ENCODE results near the gene ITM2C.

The ITM2C gene

DNA sequence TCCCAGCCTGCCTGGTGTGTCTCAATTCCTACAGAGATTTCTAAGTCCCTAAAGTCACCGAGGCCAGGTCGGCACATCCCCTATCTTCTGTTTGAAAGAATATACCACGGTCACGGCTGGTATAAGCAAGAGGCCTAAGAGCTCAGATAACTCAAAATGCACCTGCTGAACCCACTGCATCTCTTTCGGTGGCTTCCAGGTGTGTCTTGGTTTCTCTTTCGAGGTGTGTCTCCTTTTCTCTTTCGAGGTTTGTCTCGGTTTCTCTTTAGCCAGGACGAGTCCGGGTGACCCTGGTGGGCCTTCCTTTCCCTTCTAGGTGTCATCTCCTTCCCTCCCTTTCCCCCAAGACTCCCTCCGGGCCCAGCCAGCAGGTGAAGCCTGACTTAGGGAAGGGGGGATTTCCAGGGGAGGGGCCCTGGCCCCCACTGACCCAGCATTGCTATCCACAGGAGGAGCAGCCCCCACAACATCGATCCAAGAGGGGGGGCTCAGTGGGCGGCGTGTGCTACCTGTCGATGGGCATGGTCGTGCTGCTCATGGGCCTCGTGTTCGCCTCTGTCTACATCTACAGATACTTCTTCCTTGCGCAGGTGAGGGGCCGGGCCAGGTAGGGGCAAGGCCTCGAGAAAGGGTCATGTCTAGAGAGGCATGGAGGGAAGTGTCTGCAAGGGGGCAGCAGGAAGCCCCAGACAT lies 8.4 kb downstream of the ITM2C start:
- DNase-seq (ENCODE audit: low spot score): no peak

DNA sequence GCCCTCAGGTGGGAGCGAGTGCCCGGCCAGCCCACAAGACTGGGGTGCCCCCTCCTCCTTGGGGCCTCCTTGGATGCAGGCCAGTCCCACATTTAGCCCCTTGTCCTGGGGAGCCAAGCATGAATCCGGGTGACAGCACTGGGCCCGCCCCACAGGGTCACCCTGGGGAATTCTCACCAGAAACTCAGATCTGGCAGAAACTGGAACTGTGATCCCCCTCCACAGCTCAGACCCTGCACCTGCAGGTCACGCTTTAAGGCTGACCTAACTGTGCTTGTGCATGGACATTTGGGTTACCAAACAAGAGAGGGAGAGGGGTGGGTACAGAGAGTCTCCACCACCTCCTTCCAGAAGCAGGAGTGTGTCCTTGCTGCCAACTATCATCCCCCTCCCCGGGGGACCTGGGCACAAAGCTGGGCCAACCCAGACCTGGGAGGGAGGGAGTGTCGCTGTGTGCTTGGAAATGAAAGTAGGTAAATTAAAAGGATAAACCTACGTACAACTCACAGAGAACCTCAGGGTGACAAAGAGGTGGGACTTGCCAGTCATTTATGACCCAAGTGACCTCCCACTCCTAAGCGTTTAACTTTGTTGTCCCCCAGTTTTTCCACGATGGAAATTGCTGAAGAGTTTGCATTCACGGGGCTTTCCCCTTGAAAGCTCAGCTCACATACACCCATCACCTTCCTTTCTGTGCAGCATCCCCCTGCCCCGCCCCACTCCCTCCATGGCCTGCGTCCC lies 9.1 kb downstream of the ITM2C start:
- DNase-seq (ENCODE audit: low spot score): no peak

DNA sequence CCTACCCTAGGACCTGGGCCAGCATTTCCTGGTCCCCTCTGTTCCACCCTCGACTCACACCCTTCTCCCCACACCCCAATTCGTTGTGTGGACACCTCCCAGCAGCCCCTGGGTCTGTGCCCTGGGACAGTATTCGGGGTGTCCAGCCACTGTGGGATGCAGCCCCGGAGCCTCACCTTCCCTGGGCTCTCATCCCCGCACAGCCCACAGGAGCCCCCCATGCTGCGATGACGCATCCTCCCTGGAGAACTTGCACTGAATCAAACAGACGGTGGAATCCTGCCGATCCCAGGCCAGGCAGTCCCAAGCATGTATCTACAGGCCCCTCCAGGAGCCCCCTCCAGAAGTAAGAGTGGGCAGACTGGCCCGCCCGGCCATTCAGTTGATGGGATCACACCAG lies 9.7 kb downstream of the ITM2C start:
- no peak for DNase-seq (ENCODE audit: low spot score)

DNA sequence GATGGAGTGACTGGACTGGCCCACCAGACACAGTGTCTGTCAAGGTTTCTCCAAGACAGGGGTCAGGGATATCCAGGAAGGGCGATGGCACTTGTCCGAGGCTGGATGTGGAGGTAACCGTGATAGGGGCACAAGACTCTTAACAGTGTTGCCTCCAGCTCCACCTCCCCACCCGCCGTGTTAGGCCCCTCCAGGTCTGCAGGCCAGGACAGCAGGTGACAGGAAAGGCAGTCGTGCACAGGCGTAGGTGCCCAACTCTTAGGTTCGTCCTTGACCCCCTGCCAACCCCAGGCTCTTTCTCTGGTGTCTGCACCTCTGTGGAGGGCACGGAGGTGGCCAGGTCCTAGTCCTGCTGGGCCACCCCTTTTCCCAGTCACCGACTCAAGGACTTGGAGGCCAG lies 10.1 kb downstream of the ITM2C start:
- no peak for DNase-seq (ENCODE audit: low spot score)

DNA sequence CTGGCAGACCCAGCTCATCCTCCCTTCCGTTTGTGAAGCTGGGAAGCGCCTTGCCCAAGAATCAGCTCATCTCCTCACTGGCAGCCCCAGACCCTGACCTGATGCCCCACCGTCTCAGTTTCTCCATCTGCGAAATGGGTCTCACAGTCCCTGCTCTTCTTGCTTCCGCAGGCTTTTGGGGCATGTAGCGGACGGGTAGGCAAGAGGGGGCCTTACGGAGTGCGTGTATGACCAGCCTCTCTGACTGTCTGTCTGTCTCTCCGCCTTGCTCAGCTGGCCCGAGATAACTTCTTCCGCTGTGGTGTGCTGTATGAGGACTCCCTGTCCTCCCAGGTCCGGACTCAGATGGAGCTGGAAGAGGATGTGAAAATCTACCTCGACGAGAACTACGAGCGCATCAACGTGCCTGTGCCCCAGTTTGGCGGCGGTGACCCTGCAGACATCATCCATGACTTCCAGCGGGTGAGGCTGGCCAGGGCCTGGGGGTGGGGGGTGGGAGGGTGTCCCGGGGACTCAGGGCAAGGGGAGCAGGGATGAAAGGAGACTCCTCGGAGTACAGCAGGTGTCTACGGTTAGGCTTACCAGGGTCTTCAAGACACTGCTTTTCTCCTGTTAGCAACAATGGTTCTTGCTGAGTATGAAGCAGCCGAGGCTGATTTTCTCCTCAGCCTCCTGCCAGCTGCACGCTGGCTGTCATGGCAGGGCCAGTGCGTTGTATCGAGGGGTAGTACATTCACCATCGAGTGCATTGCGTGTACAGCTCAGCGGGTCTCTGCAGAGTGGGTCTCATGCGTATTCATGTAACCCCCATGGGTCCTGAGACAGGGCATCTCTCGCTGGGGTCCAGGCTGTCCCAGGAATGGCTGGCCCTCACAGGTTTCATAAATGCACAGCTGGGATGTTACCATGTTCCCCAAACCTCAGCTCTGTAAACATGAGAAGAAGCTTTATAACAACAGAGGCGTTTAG lies 10.9 kb downstream of the ITM2C start:
- no peak for DNase-seq (ENCODE audit: low spot score)

DNA sequence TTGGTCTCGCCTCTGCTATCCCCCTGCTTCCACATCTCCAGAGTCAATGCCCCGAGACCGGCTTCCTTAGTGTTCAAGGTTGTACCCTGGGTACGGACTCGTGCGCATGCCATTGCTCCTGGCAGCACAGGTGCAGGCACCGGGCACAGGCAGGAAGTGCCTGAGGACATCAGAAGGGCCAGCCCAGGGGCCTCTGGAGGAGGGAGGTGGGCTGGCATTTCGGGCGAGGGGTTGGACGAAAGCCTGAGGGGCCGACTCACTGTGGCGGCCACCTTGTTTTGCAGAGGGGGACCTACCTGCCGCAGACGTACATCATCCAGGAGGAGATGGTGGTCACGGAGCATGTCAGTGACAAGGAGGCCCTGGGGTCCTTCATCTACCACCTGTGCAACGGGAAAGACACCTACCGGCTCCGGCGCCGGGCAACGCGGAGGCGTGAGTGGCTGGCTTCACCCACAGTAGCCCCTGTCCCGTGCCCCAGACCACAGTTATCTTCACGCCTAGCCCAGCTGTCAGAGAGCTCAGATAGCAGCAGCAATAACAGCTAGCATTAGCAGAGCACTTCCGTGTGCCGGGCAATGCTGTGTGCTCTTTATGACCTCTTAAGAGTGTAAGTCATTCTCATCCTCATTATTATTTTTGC lies 12.5 kb downstream of the ITM2C start:
- no peak for DNase-seq (ENCODE audit: low spot score)

DNA sequence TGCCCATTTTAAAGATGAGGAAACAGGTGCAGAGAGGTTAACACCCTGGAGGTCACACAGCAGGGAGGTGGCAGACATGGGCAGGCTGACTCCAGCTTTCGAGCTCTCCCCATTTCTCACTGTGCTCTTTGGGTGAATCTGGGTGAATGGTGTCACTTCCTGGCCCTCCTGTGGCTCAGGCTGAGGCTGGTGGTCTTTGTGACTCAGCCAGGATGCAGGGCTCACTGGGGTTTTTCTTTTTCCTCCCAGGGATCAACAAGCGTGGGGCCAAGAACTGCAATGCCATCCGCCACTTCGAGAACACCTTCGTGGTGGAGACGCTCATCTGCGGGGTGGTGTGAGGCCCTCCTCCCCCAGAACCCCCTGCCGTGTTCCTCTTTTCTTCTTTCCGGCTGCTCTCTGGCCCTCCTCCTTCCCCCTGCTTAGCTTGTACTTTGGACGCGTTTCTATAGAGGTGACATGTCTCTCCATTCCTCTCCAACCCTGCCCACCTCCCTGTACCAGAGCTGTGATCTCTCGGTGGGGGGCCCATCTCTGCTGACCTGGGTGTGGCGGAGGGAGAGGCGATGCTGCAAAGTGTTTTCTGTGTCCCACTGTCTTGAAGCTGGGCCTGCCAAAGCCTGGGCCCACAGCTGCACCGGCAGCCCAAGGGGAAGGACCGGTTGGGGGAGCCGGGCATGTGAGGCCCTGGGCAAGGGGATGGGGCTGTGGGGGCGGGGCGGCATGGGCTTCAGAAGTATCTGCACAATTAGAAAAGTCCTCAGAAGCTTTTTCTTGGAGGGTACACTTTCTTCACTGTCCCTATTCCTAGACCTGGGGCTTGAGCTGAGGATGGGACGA lies 13.2 kb downstream of the ITM2C start:
- DNase-seq (ENCODE audit: low spot score): no peak

DNA sequence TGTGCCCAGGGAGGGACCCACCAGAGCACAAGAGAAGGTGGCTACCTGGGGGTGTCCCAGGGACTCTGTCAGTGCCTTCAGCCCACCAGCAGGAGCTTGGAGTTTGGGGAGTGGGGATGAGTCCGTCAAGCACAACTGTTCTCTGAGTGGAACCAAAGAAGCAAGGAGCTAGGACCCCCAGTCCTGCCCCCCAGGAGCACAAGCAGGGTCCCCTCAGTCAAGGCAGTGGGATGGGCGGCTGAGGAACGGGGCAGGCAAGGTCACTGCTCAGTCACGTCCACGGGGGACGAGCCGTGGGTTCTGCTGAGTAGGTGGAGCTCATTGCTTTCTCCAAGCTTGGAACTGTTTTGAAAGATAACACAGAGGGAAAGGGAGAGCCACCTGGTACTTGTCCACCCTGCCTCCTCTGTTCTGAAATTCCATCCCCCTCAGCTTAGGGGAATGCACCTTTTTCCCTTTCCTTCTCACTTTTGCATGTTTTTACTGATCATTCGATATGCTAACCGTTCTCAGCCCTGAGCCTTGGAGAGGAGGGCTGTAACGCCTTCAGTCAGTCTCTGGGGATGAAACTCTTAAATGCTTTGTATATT lies 14.0 kb downstream of the ITM2C start:
- no peak for DNase-seq (ENCODE audit: low spot score)

DNA sequence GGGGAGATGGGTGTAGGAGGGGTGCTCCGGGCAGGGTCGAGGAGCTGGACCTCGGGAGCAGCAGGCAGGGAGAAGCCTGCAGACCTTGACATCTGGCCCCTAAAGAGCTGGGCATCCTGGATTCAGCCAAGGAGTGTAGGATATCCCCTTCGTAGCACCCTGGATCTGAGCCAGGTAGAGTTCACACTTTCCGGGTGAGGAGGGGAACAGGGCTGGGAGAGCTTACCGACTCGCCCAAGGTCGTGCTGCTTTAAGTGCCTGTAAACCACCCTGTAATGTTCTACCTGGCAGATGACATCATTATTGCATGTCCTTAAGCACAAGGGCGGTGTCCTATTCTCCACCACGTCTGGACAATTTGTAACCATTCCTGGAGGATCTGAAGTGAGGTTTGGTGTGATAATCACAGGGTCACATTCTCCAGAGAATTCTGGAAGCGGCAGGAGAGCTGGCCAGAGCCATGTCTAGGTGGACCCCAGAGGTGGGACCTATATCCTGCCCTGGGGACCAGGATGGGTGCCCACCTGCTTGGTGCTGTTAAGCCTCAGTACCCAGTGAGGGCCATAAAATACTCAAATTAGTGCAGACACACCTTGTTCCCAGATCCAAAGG lies 14.6 kb downstream of the ITM2C start:
- no peak for DNase-seq (ENCODE audit: low spot score)

DNA sequence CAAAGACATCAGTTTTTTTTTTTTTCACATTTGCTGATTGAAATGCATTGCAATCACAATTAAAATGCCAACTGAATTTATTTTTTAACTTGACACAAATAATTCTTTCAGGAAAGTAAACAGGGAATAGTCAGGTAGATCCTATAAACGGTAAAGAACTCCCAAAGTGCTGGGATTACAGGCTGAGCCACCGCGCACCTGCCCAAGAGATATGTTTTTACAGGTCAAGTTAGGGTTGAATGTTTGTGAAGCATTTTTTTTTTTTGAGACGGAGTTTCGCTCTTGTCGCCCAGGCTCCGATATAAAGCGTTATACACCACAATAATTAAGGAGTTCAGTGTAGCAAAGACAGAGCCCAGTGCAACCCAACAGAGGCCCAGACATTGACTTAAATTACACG lies 15.1 kb downstream of the ITM2C start:
- DNase-seq (ENCODE audit: low spot score): no peak

DNA sequence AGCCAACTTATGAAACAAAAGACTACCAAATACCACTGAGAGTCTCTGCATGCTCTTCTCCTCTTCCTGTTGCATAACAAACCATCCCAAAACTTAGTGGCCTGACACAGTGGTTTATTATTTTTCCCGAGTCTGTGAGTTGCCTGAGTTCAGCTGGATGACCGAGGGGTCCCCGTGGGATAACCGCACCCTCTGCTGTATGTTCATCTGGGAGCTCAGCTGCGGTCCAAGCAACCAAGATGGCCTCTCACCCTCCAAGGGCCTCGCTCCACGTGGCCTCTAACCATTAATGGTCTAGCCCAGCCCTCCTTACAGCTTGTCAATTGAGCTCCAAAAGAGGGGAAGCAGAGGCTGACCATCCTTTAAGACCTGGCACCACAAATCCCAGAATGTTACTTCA lies 17.1 kb downstream of the ITM2C start:
- no peak for DNase-seq (ENCODE audit: low spot score)

DNA sequence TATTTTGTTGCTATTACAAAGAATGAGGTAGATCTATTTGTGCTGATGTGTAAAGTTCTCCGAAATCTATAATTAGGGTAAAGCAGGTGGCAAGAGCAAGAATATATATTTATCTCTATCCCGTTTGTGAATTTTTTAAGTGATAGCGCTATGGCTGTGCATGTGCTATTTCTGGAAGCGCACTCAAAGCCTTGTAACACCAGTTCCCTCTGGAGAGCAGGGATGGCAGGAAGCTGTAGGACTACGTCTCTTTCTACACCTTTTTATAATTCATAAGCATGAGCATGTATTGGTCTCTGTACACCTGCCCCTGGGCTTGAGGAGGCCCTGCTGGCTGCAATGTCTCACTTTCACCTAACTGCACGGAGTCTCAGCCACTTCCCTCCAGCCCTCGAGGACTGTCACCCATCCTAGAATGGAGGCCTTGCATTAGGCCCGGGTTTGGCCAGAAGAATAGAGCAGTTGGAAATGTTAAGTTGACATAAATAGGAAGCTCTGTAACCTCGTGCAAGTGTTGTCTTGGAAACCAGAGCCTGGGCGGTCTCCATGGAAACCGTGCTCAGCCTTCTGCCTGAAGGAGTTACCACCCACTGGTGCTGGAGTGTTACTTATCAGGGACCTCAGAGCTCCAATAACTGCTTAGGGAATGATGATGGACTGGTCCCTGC lies 20.9 kb downstream of the ITM2C start:
- DNase-seq (ENCODE audit: low spot score): no peak

DNA sequence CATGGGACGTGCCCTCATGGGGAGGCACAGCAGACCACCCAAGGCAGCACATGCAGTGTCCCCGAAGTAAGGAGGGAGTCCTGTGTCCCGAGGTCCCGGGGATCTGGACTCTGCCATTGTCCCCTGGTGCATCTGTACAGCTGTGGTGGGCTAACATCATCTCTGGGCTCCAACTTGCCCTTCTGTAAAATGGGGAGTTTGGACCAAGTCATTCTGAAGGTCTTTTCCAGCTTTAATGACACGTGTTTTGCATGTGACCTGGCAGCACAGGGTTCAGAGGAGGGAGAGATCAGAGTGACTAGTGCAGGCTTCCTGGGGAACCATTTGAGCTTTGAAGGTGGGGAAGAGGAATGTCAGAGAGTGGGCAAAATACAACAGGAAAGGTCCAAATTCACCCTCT lies 21.5 kb downstream of the ITM2C start:
- DNase-seq (ENCODE audit: low spot score): no peak

DNA sequence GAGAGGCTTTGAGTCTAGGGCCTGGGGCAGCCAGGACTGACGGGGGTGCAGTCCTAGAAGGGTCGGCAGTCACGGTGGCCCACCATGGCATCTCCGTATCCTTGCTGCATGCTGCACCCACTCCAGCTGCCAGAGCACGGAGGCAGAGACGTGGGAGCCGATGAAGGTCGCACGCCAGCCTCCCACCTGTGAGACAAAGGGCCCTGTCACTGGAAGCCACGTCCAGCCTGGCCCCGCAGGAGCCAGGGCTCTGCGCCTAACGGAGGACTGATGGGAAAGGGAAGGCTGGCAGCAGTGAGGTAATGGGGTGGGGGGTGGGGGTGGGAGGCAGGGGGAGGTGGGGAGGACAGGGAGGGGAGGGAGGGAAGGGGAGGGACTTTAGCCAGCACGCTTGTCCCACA lies 21.9 kb downstream of the ITM2C start:
- DNase-seq (ENCODE audit: low spot score): no peak

DNA sequence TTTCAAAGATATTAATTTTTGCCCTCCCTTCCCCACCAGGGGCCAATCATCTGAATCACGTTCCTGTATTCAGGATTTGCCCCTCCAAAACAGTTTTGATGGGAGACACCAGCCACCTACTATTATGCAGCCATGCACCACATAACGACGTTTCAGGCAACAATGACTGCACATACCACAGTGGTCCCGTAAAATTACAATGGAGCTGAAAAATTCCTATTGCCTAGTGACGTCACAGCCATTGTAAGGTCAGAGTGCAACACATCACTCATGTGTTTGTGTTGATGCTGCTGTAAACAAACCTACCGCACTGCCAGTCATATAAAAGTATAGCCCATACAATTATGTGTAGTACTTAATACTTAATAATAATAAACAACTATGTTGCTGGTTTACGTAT lies 22.6 kb downstream of the ITM2C start:
- no peak for DNase-seq (ENCODE audit: low spot score)

DNA sequence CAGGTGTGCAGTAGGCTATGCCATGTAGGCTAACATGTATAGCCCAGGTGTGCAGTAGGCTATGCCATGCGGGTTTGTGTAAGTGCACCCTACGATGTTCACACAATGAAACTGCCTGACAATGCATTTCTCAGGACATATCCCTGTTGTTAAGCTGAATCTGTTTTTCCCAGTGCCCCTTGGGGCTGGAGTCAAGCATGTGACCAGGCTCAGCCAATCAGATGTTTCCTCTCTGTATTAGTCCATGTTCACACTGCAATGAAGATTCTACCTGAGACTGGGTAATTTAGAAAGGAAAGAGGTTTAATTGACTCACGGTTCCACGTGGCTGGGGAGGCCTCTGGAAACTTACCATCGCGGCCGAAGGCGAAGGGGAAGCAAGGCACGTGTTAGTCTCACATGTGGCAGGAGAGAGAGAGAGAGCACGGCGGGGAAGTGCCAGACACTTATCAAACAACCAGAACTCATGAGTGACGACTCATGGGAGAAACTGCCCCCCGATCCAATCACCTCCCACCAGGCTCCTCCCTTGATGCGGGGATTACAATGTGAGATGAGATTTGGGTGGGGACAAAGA lies 24.2 kb downstream of the ITM2C start:
- DNase-seq (ENCODE audit: low spot score): no peak

DNA sequence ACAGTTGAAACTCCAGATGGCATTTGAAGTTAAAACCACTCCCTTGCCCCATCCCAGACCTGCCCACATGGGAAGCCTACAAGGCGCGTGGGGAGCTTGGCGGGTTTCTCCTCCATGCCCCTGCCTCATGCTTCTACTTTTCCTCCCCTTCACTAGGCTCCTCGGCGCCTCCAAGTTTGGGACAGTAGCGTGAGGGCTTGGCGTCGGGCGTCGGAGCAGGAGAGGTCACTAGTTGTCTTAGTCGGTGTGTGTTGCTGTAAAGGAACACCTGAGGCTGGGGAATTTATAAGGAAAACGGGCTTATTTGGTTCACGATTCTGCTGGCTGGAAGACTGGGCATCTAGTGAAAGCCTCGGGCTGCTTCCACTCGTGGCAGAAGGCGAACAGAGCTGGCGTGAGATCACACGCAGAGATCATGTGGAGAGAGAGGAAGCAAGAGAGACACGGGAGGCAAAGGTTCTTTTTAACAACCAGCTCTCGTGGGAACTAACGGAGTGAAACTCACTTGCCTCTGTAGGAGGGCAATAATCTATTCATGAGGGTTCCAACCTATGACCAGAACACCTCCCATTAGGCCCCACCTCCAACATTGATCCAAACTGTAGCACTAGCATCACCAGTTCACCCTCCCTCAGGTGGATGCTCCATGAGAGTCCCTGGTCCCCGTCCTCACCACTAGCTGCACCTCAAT lies 25.3 kb downstream of the ITM2C start:
- no peak for DNase-seq (ENCODE audit: low spot score)

DNA sequence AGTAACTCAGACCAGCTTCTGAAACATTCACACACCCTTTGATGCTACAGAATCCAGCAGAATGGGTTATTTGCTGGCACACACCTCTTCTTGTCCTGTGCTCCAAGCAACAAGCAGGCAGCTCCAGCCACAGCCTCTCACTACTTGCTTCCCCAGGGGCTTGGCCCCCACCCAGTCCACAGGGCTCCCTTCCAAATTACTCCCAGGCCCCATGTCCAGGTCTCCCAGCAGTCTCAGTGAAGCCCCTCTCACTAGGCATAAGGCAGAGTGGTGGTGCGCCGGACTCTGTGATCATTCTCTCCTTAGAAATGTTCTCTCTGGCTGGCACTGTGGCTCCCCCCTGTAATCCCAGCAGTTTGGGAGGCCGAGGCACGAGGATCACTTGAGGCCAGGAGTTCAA lies 25.9 kb downstream of the ITM2C start:
- DNase-seq (ENCODE audit: low spot score): no peak

DNA sequence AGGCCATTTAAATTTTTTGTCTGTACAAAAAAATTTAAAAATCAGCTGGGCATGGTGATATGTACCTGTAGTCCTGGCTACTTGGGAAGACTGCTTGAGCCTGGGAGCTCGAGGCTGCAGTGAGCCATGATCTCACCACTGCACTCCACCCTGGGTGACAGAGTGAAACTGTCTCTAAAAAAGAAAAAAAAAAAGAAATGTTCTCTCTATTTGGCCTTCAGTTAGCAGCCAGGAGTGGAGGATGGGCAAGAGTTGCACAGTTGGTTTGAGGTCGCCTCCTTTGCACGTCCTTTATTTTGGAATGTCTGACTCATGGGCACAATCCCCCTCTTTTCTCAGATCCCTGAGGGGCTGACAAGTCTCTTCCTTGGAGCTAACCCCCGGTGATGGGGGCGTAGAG lies 26.3 kb downstream of the ITM2C start:
- DNase-seq (ENCODE audit: low spot score): no peak
